ENCODE data around the gene FSHR. TPM values are rescaled to one million over a fixed set of nuclear protein-coding genes. Genes with fewer than 3 reads are reported as not detected.

FSHR gene
- total RNA-seq, 1 donor from 2014 or later, result not detected

DNA sequence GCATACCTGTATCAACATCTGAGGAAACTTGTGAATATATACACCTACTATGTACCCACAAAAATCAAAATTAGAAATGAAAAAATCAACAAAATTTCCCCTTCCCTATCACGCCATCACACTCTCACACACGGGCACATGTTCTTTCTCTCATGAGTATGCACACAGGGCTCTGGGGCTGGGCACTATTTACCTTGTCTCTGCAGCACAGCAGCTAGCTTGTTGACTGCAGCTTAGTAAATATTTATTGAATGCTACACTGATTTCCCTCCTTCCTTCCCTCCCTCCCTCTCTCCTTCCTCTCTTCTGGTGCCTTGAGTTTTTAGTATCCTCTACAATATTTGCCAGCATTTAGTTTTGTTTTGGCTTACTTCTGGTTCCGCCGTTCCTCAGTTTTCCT lies 216.1 kb downstream of the FSHR start:
- TF ChIP-seq CTCF (conservative IDR thresholded peaks at IDR 0.05; ENCODE audit: low read depth, low read length), result no peak
- DNase-seq (ENCODE audit: low read depth), result no peak
- no peak overlapping the region for H3K4me3 ChIP-seq (ENCODE audit: low read depth, low read length)

GRCh38 chr2:48934807-48935206 lies 219.5 kb downstream of the FSHR start:
- DNase-seq (ENCODE audit: low read depth), result no peak
- no peak overlapping the region for H3K4me3 ChIP-seq (ENCODE audit: low read depth, low read length)
- TF ChIP-seq CTCF (conservative IDR thresholded peaks at IDR 0.05; ENCODE audit: low read depth, low read length), result no peak

DNA sequence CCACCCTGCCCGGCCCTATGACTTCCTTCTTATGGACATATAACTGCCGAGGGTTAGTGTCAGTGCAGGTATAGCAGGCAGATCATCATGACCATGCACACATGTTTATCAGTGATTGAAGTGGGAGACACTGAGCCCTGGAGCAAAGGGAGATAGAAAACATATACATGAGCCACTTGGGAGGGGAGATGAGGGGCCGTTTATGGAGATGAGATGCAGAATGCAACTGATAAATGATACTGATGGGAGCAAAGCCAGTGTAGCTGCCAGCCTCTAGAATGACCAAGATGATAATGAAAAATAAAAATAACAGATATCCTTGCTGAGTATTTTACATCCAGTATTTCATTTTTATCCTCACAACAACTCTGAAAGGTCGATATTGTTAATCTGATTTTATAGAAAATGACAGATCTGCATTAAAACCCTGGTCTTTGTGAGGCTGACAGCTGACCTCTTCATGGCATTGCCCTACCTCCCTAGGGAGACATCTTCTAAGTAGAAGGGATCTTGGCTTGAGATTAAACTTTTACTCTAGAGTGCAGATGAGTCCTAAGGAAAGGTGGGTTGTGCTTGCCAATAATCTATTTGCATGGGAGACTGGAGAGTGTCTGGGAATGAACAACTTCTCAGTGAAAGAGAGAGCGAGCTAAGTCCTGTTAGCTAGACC lies 220.4 kb downstream of the FSHR start:
- no peak for TF ChIP-seq CTCF (conservative IDR thresholded peaks at IDR 0.05; ENCODE audit: low read depth, low read length)
- H3K4me3 ChIP-seq (ENCODE audit: low read depth, low read length), result no peak overlapping the region
- DNase-seq (ENCODE audit: low read depth), result no peak

- TF ChIP-seq CTCF (conservative IDR thresholded peaks at IDR 0.05; ENCODE audit: low read depth, low read length), result no peak
- no peak for DNase-seq (ENCODE audit: low read depth)
- no peak overlapping the region for H3K4me3 ChIP-seq (ENCODE audit: low read depth, low read length)
Measured at GRCh38 chr2:48932667-48933066, 221.6 kb downstream of the FSHR start.

DNA sequence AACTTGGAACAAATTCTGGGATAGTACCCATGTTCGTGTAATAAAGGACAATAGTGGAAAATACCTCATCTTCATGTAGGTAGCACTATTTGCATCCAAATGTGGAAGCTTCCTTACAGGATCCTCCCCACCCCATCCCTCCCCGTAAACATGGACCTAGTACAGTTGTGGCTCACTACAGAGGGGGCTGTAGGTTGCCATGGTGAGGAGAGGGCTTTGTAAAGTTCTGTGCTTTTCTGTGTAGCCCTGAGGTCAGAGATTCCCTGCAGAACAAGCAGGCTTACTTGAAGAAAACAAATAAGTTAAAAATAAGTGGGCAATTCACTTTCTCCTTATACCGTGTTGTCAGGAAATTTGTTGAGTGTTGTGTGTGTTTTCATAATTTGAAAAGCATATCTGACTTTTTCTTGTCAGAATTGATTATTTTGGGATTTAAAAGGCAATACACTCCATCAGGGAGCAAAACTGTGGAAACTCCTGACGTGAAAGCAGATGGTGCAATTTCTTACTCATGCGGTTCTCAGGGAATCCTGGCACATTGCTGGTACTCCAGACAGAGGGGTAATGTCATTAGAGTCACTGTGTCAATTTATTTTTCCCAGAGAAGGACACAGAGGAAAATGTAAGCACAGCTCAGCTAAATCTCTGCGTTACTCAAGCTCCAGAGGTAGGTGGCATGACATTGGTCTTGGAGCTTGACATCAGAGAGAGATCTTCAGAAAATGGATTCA lies 224.6 kb downstream of the FSHR start:
- no peak for DNase-seq (ENCODE audit: low read depth)
- no peak for TF ChIP-seq CTCF (conservative IDR thresholded peaks at IDR 0.05; ENCODE audit: low read depth, low read length)
- no peak overlapping the region for H3K4me3 ChIP-seq (ENCODE audit: low read depth, low read length)

DNA sequence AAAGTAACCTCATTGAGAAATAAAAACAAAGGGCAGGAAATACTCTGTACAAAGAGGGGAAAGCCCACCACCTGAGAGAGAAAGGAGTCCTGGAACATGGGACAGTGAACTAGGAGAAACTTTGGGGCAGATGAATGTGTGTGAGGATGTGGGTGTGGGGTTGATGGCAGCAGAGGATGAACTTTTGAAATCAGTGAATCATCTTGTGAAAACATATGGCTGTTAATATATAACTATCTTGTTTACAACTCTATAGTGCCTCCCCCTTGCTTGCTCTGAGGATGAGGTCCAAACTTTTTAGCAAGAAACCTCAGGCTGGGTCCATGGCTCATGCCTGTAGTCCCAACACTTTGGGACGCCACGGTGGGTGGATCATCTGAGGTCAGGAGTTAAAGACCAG lies 227.0 kb downstream of the FSHR start:
- DNase-seq (ENCODE audit: low read depth), result no peak
- no peak overlapping the region for H3K4me3 ChIP-seq (ENCODE audit: low read depth, low read length)
- no peak for TF ChIP-seq CTCF (conservative IDR thresholded peaks at IDR 0.05; ENCODE audit: low read depth, low read length)

DNA sequence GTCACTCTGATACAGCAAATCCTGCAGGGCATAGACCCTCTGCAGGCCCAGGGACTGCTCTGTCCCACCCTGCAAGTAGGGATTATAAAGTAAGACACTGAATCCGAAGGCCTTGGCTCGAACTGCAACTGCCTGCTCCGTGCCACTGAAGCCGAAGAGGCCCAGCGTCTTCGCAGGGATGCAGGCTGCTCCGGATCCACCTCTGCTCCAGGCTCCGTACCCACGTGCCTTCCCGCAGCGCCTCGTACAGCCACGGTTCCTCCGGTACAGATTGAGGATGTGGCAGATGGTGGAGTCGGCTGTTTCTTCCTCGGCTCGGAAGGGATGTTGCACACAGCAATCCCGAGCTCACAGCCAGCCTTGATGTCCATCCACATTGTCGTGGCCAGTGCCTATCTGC lies 238.4 kb downstream of the FSHR start:
- H3K4me3 ChIP-seq (ENCODE audit: low read depth, low read length), result no peak overlapping the region
- no peak for DNase-seq (ENCODE audit: low read depth)
- TF ChIP-seq CTCF (conservative IDR thresholded peaks at IDR 0.05; ENCODE audit: low read depth, low read length), result no peak

Measured in epithelial cell of proximal tubule (primary cell).